ENCODE data around the gene CACNG8.
A peak's percentile ranks its signal among the peaks of the same experiment; 100 is the strongest.

The CACNG8 gene

GRCh38 chr19:53992211-53992610 lies 29.5 kb downstream of the CACNG8 start:
- DNase-seq (ENCODE audit: low spot score) = no peak

- no peak for DNase-seq (ENCODE audit: low spot score)
Measured at GRCh38 chr19:53992815-53993214, 30.1 kb downstream of the CACNG8 start.

GRCh38 chr19:53993448-53993847 lies 30.7 kb downstream of the CACNG8 start:
- no peak for DNase-seq (ENCODE audit: low spot score)

GRCh38 chr19:53994811-53995210 lies 32.1 kb downstream of the CACNG8 start:
- no peak for DNase-seq (ENCODE audit: low spot score)

- no peak for DNase-seq (ENCODE audit: low spot score)
Measured at GRCh38 chr19:53998223-53998622, 35.5 kb downstream of the CACNG8 start.

- no peak for DNase-seq (ENCODE audit: low spot score)
Measured at GRCh38 chr19:53999694-54000093, 37.0 kb downstream of the CACNG8 start.

- no peak for DNase-seq (ENCODE audit: low spot score)
Measured at GRCh38 chr19:54001496-54001895, 38.8 kb downstream of the CACNG8 start.

GRCh38 chr19:54002495-54003315 lies 40.0 kb downstream of the CACNG8 start:
- DNase-seq (ENCODE audit: low spot score) = no peak

- DNase-seq (ENCODE audit: low spot score) = no peak
Measured at GRCh38 chr19:54009440-54009839, 46.7 kb downstream of the CACNG8 start.

- no peak for DNase-seq (ENCODE audit: low spot score)
Measured at GRCh38 chr19:54010474-54010873, 47.7 kb downstream of the CACNG8 start.

- DNase-seq (ENCODE audit: low spot score) = no peak
Measured at GRCh38 chr19:54011507-54012211, 48.9 kb downstream of the CACNG8 start.

GRCh38 chr19:54013866-54014265 lies 51.1 kb downstream of the CACNG8 start:
- no peak for DNase-seq (ENCODE audit: low spot score)

GRCh38 chr19:54014920-54015560 lies 52.3 kb downstream of the CACNG8 start:
- no peak for DNase-seq (ENCODE audit: low spot score)

- DNase-seq (ENCODE audit: low spot score) = no peak
Measured at GRCh38 chr19:54017261-54017660, 54.5 kb downstream of the CACNG8 start.

GRCh38 chr19:54021363-54021762 lies 58.6 kb downstream of the CACNG8 start:
- DNase-seq (ENCODE audit: low spot score) = no peak

- DNase-seq (ENCODE audit: low spot score) = no peak
Measured at GRCh38 chr19:54021932-54022331, 59.2 kb downstream of the CACNG8 start.

- DNase-seq (ENCODE audit: low spot score) = no peak
Measured at GRCh38 chr19:54023191-54023590, 60.5 kb downstream of the CACNG8 start.

GRCh38 chr19:54024660-54025059 lies 61.9 kb downstream of the CACNG8 start:
- no peak for DNase-seq (ENCODE audit: low spot score)

- no peak for DNase-seq (ENCODE audit: low spot score)
Measured at GRCh38 chr19:54026656-54027055, 63.9 kb downstream of the CACNG8 start.

GRCh38 chr19:54029301-54029700 lies 66.6 kb downstream of the CACNG8 start:
- no peak for DNase-seq (ENCODE audit: low spot score)

GRCh38 chr19:54029930-54030490 lies 67.3 kb downstream of the CACNG8 start:
- peak; percentile 52 for DNase-seq (ENCODE audit: low spot score)

GRCh38 chr19:54030895-54031586 lies 68.3 kb downstream of the CACNG8 start:
- no peak for DNase-seq (ENCODE audit: low spot score)

Measured in activated CD4-positive, alpha-beta T cell treated with anti-CD3 and anti-CD28 coated beads, Interleukin-2, Interleukin-4, amounts not matched to agents 100 ng/mL and 50 ng/mL, durations not matched to agents 16 hours and 8 hours (primary cell).